ENCODE results near the gene KIF1A. TPM values are rescaled to one million over a fixed set of nuclear protein-coding genes. Genes with fewer than 3 reads are reported as not detected.

KIF1A gene
- total and polyA plus RNA-seq, 2 of the 13 experiments (the other 11 are each of a cell fraction or from before 2014, with no cell fraction given): 0.01 TPM; not detected in 1

GRCh38 chr2:240857039-240858008 is 37.3 kb upstream of the KIF1A start (continued):
- peak; percentile 99 for TF ChIP-seq ZNF687 (CRISPR knock-in tag; IDR thresholded peaks at IDR 0.05)
- TF ChIP-seq ZNF567 (CRISPR knock-in tag; IDR thresholded peaks at IDR 0.05; ENCODE audit: borderline replicate concordance): peak; percentile 71; the same call in 1 of the 2 replicates
- TF ChIP-seq CC2D1A (CRISPR knock-in tag; IDR thresholded peaks at IDR 0.05): peak; percentile 59; the same call in 1 of the 2 replicates
- TF ChIP-seq HDAC1 (CRISPR knock-in tag; IDR thresholded peaks at IDR 0.05): peak; percentile 99
- no peak for TF ChIP-seq ZBTB40 (IDR thresholded peaks at IDR 0.05)
- TF ChIP-seq ZBTB40 (CRISPR knock-in tag; IDR thresholded peaks at IDR 0.05): peak; percentile 97
- peak; percentile 93 for TF ChIP-seq MXD4 (CRISPR knock-in tag; IDR thresholded peaks at IDR 0.05)
- TF ChIP-seq TRIM22 (IDR thresholded peaks at IDR 0.05): no peak
- TF ChIP-seq ZFY (CRISPR knock-in tag; IDR thresholded peaks at IDR 0.05): peak; percentile 95
- TF ChIP-seq ZFP37 (CRISPR knock-in tag; IDR thresholded peaks at IDR 0.05; ENCODE audit: borderline replicate concordance): peak; percentile 98
- peak; percentile 87 for TF ChIP-seq TARDBP (CRISPR knock-in tag; IDR thresholded peaks at IDR 0.05)
- TF ChIP-seq ZNF781 (CRISPR knock-in tag; IDR thresholded peaks at IDR 0.05; ENCODE audit: borderline replicate concordance, not compliant biosample characterization): peak; percentile 96
- 0 out of 2 replicates have a peak, but pooled peaks have one; percentile 66 for TF ChIP-seq ZNF205 (CRISPR knock-in tag; IDR thresholded peaks at IDR 0.05)
